C4-2B (cell line): ENCODE results near the gene NFYC.

Experiments
- ZFX ChIP-seq: fragments of 450-650 bp; IDR thresholded peaks from 2 replicates; pipeline ENCODE4 v1.6.1; 2017
- TF ChIP-seq, protein P1 (sequence below): fragments of 450-650 bp; conservative IDR thresholded peaks from 2 replicates; pipeline ENCODE4 v1.5.1; 2017; ENCODE audit warnings: mild to moderate bottlenecking

DNA sequence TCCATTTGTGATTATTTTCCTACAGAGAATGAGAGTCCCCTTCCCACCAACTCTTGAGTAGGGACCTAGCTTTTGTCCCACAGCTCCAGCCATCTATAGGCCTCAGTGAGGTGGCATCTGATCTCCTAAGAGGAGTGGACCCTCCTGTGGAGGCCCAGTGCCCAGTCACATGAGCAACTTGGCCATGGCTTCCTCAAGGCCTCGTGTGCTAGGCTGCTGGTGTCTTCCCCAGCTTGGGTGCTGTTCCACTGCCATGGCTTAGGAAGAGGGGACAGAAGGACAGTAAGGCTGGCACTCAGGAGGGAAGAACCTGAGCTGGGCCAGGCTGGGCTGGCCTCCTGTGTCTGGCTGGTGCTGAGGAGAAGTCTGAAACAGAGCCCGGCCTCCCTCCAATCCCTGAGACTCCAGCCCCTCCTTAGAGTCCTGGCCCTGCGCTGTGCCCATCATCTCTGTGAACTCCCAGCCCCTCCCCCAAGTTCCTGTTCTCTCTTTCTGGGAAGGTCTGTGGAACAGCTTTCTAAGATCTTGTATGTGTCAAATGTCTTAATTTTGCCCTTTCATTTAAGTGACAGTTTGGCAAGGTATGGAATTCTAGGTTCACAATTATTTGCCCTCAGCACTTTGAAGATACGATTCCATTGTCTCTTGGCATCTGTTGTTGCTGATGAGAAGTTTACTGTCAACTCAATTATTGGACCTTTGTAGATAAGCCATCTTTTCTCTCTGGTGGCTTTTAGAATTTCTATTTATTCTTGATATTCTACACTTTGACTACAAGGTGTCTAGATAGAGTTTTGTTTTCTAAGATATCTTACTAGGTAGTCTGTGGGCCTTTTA is 85.0 kb downstream of the NFYC start:
- no peak for TF ChIP-seq ZFX
- TF ChIP-seq, protein P1, sequence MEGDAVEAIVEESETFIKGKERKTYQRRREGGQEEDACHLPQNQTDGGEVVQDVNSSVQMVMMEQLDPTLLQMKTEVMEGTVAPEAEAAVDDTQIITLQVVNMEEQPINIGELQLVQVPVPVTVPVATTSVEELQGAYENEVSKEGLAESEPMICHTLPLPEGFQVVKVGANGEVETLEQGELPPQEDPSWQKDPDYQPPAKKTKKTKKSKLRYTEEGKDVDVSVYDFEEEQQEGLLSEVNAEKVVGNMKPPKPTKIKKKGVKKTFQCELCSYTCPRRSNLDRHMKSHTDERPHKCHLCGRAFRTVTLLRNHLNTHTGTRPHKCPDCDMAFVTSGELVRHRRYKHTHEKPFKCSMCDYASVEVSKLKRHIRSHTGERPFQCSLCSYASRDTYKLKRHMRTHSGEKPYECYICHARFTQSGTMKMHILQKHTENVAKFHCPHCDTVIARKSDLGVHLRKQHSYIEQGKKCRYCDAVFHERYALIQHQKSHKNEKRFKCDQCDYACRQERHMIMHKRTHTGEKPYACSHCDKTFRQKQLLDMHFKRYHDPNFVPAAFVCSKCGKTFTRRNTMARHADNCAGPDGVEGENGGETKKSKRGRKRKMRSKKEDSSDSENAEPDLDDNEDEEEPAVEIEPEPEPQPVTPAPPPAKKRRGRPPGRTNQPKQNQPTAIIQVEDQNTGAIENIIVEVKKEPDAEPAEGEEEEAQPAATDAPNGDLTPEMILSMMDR = no peak
